Immature natural killer cell (primary cell): Measurements from ENCODE around the gene SLC24A3. TPM values are rescaled to one million over a fixed set of nuclear protein-coding genes. Genes with fewer than 3 reads are reported as not detected.

ENCODE experiments used
- DNase-seq, 3 donors: peaks; one replicate each; pipeline ENCODE4 v3.0.0; 2022; ENCODE audit warnings: mixed read lengths in 1 of 3
- H3K27ac Mint-ChIP-seq, 6 donors: one replicate each; pipeline ENCODE4 v1.8.0; 2020; ENCODE audit warnings: mixed read lengths in 6 of 6, mild to moderate bottlenecking in 5 of 6, inconsistent platforms in 4 of 6, moderate library complexity in 3 of 6
- H3K27me3 Mint-ChIP-seq, 3 donors: one replicate each; pipeline ENCODE4 v1.8.0; 2020 to 2021; ENCODE audit warnings: low read depth in 3 of 3, mild to moderate bottlenecking in 3 of 3, mixed read lengths in 3 of 3, moderate library complexity in 3 of 3, inconsistent platforms in 1 of 3
- H3K36me3 Mint-ChIP-seq, 3 donors: one replicate each; pipeline ENCODE4 v1.8.0; 2020; ENCODE audit warnings: mixed read lengths in 3 of 3, inconsistent platforms in 2 of 3, mild to moderate bottlenecking in 2 of 3
- H3K4me1 Mint-ChIP-seq, 2 donors: one replicate each; pipeline ENCODE4 v1.8.0; 2020; ENCODE audit warnings: inconsistent platforms in 2 of 2, mild to moderate bottlenecking in 2 of 2, mixed read lengths in 2 of 2, moderate library complexity in 1 of 2
- H3K4me3 Mint-ChIP-seq, 5 donors: one replicate each; pipeline ENCODE4 v1.8.0; 2020; ENCODE audit warnings: mild to moderate bottlenecking in 5 of 5, mixed read lengths in 5 of 5, inconsistent platforms in 3 of 5, moderate library complexity in 3 of 5
- H3K9me3 Mint-ChIP-seq, 6 donors: one replicate each; pipeline ENCODE4 v1.8.0; 2020; ENCODE audit warnings: mild to moderate bottlenecking in 6 of 6, mixed read lengths in 6 of 6, inconsistent platforms in 4 of 6, moderate library complexity in 3 of 6
- polyA plus RNA-seq, 3 donors: library from polyadenylated mRNA; unstranded; fragments of 300-500 nt; fragmentation: Illumina TruSeq; gene quantifications; one replicate each; pipeline ENCODE4 v1.2.3, GENCODE V29; 2021

The SLC24A3 gene
- polyA plus RNA-seq, 3 donors from 2014 or later = 0.10 TPM; not detected in 2

DNA sequence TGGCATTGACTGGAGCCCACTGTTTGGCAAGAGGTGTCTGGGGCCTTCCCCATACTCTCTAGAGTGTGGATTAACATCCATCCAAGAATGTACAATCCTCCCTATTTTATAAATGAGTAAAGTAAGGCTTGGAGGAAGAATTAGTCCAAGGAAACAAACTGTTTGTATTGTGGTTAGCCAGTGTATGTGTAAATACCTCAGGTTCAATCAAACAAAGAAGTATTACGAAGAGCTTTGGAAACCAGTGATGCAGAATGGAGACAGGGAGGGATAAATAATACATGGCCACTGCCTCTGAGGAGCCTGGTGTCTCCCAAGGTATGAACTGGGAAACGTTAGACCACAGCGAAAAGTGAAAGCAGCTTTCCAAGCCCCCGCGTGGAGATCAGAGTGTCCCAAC, 319.0 kb downstream of the SLC24A3 start:
- H3K4me1 Mint-ChIP-seq = no peaks in the 10 kb centered on the region
- H3K4me3 Mint-ChIP-seq = no peak overlapping the region
- no peak overlapping the region for H3K27ac Mint-ChIP-seq
- no peak for DNase-seq
- peaks cover 0 to 4% (median 0%) of the 10 kb centered on the region in 6 donors for H3K9me3 Mint-ChIP-seq
- no peaks in the 10 kb centered on the region for H3K36me3 Mint-ChIP-seq
- H3K27me3 Mint-ChIP-seq = peaks cover 3 to 5% (median 4%) of the 10 kb centered on the region in 3 donors

GRCh38 chr20:19538556-19538955, 326.1 kb downstream of the SLC24A3 start:
- Mint-ChIP-seq H3K36me3 (no peaks in the 10 kb centered on the region), H3K9me3 (no peaks in the 10 kb centered on the region), H3K4me3 (no peak overlapping the region), H3K27me3 (peaks cover 0 to 3% (median 0%) of the 10 kb centered on the region in 3 donors), H3K27ac (no peak overlapping the region), H3K4me1 (peaks cover 14 to 21% of the 10 kb centered on the region in 2 donors)
- DNase-seq = no peak

- Mint-ChIP-seq H3K4me3 (no peak overlapping the region), H3K36me3 (no peaks in the 10 kb centered on the region), H3K9me3 (no peaks in the 10 kb centered on the region), H3K4me1 (peaks cover 14 to 22% of the 10 kb centered on the region in 2 donors), H3K27ac (no peak overlapping the region), H3K27me3 (peaks cover 0 to 3% (median 0%) of the 10 kb centered on the region in 3 donors)
- DNase-seq = no peak
Measured at GRCh38 chr20:19539191-19539590, 326.7 kb downstream of the SLC24A3 start.

GRCh38 chr20:19540392-19540791, 327.9 kb downstream of the SLC24A3 start:
- H3K9me3 Mint-ChIP-seq = no peaks in the 10 kb centered on the region
- no peak overlapping the region for H3K4me3 Mint-ChIP-seq
- peaks cover 14 to 22% of the 10 kb centered on the region in 2 donors for H3K4me1 Mint-ChIP-seq
- no peak overlapping the region for H3K27ac Mint-ChIP-seq
- no peaks in the 10 kb centered on the region for H3K27me3 Mint-ChIP-seq
- no peak for DNase-seq
- no peaks in the 10 kb centered on the region for H3K36me3 Mint-ChIP-seq

- Mint-ChIP-seq H3K9me3 (no peaks in the 10 kb centered on the region), H3K27me3 (peaks cover 0 to 2% (median 0%) of the 10 kb centered on the region in 3 donors), H3K4me1 (peaks cover 14 to 22% of the 10 kb centered on the region in 2 donors), H3K4me3 (peak overlapping the region in 2 of 5 donors; percentile 4 to 41), H3K36me3 (no peaks in the 10 kb centered on the region), H3K27ac (no peak overlapping the region)
- DNase-seq = peak in 2 of 3 donors; percentile 1 to 2
Measured at GRCh38 chr20:19543101-19543500, 330.7 kb downstream of the SLC24A3 start.

DNA sequence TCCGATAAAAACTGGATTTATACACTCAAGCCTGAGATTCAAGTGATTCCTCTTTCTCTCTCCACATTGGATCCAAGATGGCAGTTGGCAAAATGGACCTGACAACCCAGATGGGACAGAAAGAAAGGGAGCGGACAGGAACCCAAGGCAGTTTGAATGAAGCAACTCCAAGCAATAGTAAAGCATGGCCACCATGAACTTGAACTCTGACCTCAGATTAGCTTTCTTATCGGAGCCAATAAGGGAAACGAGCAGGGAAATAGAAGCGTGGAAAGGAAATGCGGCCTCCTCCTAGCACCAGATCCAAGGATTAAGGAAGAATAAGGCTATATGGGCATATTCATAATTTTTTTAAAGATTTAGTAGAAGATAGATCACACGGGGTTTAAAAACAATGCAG, 332.2 kb downstream of the SLC24A3 start:
- Mint-ChIP-seq H3K27ac (no peak overlapping the region), H3K4me1 (peaks cover 14 to 22% of the 10 kb centered on the region in 2 donors), H3K27me3 (peaks cover 0 to 2% (median 0%) of the 10 kb centered on the region in 3 donors)

GRCh38 chr20:19546648-19547047, 334.2 kb downstream of the SLC24A3 start:
- Mint-ChIP-seq H3K4me1 (peaks cover 13 to 20% of the 10 kb centered on the region in 2 donors), H3K36me3 (no peaks in the 10 kb centered on the region), H3K27ac (no peak overlapping the region), H3K27me3 (peaks cover 0 to 5% (median 3%) of the 10 kb centered on the region in 3 donors), H3K4me3 (no peak overlapping the region), H3K9me3 (no peaks in the 10 kb centered on the region)
- DNase-seq = no peak

More for the DNA sequence above, 332.2 kb downstream of the SLC24A3 start:
- Mint-ChIP-seq H3K36me3 (no peaks in the 10 kb centered on the region), H3K4me3 (no peak overlapping the region), H3K9me3 (no peaks in the 10 kb centered on the region)
- DNase-seq = no peak

DNA sequence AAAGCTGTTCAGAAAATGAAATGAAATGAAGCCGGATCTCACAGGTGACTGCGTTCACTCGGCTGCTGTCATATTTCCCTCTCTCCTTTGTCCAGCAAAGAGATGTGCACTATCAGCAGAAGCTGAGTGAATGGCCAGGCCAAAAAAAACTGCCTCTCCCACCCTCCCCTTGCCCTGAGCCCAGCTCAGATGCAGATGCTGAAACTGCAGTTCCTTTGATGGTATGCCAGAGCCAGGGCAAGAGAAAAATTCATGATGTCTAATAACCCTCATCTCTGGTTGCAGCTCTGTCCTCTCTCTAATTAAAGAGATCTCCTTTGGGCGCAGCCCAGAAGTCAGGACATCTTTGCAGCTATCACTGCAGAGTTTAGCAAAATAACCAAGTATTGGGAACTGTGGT, 335.1 kb downstream of the SLC24A3 start:
- H3K36me3 Mint-ChIP-seq = no peaks in the 10 kb centered on the region
- no peak overlapping the region for H3K4me3 Mint-ChIP-seq
- no peaks in the 10 kb centered on the region for H3K9me3 Mint-ChIP-seq
- H3K27ac Mint-ChIP-seq = no peak overlapping the region
- H3K4me1 Mint-ChIP-seq = peaks cover 5 to 11% of the 10 kb centered on the region in 2 donors
- peaks cover 0 to 5% (median 3%) of the 10 kb centered on the region in 3 donors for H3K27me3 Mint-ChIP-seq
- no peak for DNase-seq

GRCh38 chr20:19549896-19550295, 337.5 kb downstream of the SLC24A3 start:
- Mint-ChIP-seq H3K9me3 (no peaks in the 10 kb centered on the region), H3K27me3 (peaks cover 0 to 5% (median 3%) of the 10 kb centered on the region in 3 donors), H3K4me3 (no peak overlapping the region), H3K4me1 (no peaks in the 10 kb centered on the region), H3K36me3 (no peaks in the 10 kb centered on the region), H3K27ac (no peak overlapping the region)
- DNase-seq = no peak

DNA sequence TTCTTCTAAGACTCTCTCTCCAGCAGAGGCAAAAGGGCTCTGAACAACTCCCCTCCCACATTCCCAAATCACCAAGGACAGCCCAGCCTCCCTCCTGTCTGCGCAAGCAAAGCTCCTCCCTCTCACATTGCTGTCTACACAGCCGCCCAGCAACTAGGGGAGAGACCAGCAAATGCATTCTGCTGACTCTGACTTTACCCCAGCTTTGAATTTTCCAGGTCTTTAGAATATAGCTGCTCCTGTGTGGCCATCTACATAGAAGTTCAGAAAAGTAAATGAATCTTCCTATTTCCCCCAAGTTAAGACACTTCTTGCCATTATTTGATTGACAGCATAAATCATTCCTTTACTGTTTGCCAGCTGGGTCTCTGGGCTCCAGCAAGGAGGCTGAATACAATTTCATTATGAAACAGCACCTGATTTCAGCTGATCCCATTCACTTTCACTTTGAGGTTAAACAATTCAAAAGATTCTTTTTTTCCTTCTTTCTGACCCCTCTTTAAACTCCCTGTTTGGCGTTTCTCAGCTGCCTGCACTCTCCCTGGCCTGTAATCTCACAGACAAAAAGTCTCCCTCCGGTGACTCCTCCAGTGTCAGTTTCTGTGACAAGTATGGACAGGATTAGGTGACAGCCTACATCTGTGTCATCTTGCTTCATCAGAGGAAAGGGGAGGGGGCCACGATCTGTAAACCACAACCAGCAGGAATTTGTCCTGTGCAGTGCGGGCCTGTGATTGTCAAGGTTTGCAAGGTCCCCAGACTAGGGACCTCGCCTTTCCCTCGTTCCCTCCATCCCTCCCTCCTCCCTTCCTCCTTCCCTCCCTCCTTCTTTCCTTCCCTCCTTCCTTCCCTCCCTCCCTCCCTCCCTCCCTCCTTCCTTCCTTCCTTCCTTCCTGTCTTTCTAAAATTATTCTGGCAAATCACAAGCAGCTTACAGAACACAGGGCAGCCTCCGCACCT, 340.1 kb downstream of the SLC24A3 start:
- H3K36me3 Mint-ChIP-seq = no peaks in the 10 kb centered on the region
- no peak for DNase-seq

DNA sequence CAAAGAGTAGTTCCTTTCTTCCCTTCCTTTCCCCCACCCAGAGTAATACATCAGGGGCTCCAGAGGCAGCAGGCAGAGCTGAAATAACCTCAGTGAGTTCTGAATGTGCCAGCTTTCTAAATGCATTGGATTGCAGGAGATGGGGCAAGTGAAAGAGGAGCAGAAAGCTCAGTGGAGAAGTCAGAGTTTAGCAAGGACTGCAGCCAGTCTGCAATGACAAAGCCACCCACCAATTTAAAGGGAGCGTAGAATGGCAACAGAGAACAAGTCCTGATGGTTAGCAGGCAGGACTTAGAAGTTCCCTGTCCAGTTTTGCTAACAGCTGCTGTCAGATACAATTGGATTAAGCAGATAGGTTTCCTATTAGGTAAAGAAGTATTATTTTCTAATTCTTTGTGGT, 342.2 kb downstream of the SLC24A3 start:
- Mint-ChIP-seq H3K36me3 (no peaks in the 10 kb centered on the region), H3K4me3 (no peak overlapping the region), H3K27me3 (peaks cover 2 to 5% (median 3%) of the 10 kb centered on the region in 3 donors), H3K27ac (no peak overlapping the region), H3K9me3 (no peaks in the 10 kb centered on the region), H3K4me1 (no peaks in the 10 kb centered on the region)
- DNase-seq = no peak

More for the DNA sequence above, 340.1 kb downstream of the SLC24A3 start:
- Mint-ChIP-seq H3K27ac (no peak overlapping the region), H3K9me3 (no peaks in the 10 kb centered on the region), H3K27me3 (peaks cover under 1 to 3% (median 3%) of the 10 kb centered on the region in 3 donors), H3K4me3 (no peak overlapping the region), H3K4me1 (no peaks in the 10 kb centered on the region)

DNA sequence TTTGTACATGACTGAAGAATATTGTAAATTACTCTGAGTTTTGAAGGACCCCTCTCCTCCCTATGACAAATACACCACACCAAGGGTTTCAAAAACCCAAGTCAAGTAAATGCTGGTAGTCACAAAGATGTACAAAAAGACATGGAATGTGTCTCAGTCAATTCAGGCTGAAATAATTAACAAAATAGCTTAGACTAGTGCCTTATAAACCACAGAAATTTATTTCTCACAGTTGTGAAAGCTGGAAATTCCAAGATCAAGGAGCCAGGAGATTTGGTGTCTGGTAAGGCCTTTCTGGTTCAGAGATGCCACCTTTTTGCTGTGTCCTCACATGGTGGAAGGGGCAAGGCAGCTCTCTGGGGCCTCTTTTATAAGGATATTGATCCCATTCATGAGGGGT, 343.3 kb downstream of the SLC24A3 start:
- peaks cover 0 to 5% (median 4%) of the 10 kb centered on the region in 3 donors for H3K27me3 Mint-ChIP-seq

GRCh38 chr20:19557291-19557690, 344.8 kb downstream of the SLC24A3 start:
- no peak overlapping the region for H3K4me3 Mint-ChIP-seq
- DNase-seq = no peak
- no peaks in the 10 kb centered on the region for H3K9me3 Mint-ChIP-seq
- H3K27me3 Mint-ChIP-seq = peaks cover 0 to 4% (median 2%) of the 10 kb centered on the region in 3 donors
- H3K36me3 Mint-ChIP-seq = no peaks in the 10 kb centered on the region
- H3K27ac Mint-ChIP-seq = no peak overlapping the region
- no peaks in the 10 kb centered on the region for H3K4me1 Mint-ChIP-seq

More for the DNA sequence above, 343.3 kb downstream of the SLC24A3 start:
- Mint-ChIP-seq H3K4me1 (no peaks in the 10 kb centered on the region), H3K9me3 (no peaks in the 10 kb centered on the region), H3K36me3 (no peaks in the 10 kb centered on the region), H3K27ac (no peak overlapping the region), H3K4me3 (no peak overlapping the region)
- no peak for DNase-seq

DNA sequence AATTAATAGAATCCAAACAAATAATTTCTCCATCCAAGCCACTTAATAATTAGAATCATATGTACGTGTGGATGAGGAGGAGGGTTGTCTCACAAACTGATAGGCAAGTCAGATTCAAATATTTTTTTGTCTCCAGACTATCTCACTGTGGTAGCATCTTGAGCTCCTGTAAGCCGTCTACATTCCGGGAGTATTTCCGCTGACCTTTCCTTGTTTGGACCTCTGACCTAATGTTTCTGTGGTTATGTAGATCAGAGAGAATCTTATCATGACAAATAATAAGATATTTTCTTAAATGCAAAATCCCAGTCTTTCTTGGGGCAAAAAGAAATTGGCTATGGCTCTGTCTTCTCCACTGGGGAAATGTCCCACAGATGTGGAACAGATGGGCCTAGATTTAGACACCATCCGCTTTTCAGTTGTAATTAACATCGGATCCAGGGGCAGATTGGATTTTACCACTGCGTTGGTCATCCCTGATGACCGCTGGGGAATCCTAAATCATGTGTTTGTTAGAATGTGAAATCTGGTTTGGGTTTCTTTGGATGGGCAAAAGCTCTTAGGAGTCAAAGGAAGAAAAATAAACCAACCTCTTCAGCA, 348.5 kb downstream of the SLC24A3 start:
- Mint-ChIP-seq H3K27me3 (peaks cover 2 to 5% (median 3%) of the 10 kb centered on the region in 3 donors), H3K36me3 (no peaks in the 10 kb centered on the region), H3K4me3 (no peak overlapping the region), H3K9me3 (no peaks in the 10 kb centered on the region), H3K27ac (no peak overlapping the region), H3K4me1 (no peaks in the 10 kb centered on the region)
- DNase-seq = no peak
